RWPE1 (cell line): ENCODE measurements around the gene ENOX1.

Experiments used
- CTCF ChIA-PET: fragments of 350-600 bp; sonication (Branson Sonifier 250); formaldehyde crosslinking; extraction: SDS; loops from one replicate; lab custom pipeline; 2021; lab: Yijun Ruan, JAX
- POLR2A ChIA-PET: fragments of 400-600 bp; formaldehyde crosslinking; extraction: SDS; loops from one replicate; lab custom pipeline; 2020; ENCODE audit warnings: antibody characterized with exemption; ENCODE audit not compliant: low non-redundant PET; lab: Yijun Ruan, JAX
- DNase-seq: peaks from one replicate; pipeline ENCODE4 v3.0.0; 2012; ENCODE audit warnings: low spot score
- H3K27ac ChIP-seq: fragments of 450-650 bp; 2 replicates; pipeline ENCODE4 v1.5.1; 2017
- TF ChIP-seq, protein P1 (sequence below): fragments of 450-650 bp; conservative IDR thresholded peaks from 2 replicates; pipeline ENCODE4 v1.5.1; 2017; ENCODE audit warnings: low read depth, mild to moderate bottlenecking

Gene ENOX1

GRCh38 chr13:43375797-43376465 is 410.8 kb downstream of the ENOX1 start:
- no peak overlapping the region for H3K27ac ChIP-seq
- TF ChIP-seq, protein P1, sequence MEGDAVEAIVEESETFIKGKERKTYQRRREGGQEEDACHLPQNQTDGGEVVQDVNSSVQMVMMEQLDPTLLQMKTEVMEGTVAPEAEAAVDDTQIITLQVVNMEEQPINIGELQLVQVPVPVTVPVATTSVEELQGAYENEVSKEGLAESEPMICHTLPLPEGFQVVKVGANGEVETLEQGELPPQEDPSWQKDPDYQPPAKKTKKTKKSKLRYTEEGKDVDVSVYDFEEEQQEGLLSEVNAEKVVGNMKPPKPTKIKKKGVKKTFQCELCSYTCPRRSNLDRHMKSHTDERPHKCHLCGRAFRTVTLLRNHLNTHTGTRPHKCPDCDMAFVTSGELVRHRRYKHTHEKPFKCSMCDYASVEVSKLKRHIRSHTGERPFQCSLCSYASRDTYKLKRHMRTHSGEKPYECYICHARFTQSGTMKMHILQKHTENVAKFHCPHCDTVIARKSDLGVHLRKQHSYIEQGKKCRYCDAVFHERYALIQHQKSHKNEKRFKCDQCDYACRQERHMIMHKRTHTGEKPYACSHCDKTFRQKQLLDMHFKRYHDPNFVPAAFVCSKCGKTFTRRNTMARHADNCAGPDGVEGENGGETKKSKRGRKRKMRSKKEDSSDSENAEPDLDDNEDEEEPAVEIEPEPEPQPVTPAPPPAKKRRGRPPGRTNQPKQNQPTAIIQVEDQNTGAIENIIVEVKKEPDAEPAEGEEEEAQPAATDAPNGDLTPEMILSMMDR: no peak
- CTCF ChIA-PET: no interaction called here
- POLR2A ChIA-PET: no interaction called here
- no peak for DNase-seq

DNA sequence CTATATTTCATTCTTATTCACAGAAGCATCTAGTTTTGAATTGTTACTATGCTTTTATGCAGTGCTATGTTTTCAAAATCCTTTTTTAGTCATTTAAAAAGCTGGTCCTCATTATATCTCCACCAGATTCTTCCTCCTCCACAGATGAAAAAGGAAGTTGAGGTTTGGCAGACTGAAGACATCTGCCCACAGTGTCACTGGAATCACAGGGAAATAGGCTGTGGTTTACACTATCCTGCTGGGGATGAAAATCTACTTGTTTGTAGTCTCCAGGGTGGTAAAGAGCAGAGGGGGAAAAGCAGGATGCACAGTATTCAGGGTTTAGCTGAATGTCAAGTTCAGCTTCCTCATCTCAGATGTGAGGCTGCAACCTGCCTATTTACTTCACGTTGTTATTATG is 412.2 kb downstream of the ENOX1 start:
- no peak for DNase-seq
- H3K27ac ChIP-seq: no peak overlapping the region
- TF ChIP-seq, protein P1: no peak
- CTCF ChIA-PET: no interaction called here
- POLR2A ChIA-PET: no interaction called here

GRCh38 chr13:43373400-43373799 is 413.4 kb downstream of the ENOX1 start:
- ChIA-PET CTCF (no interaction called here), POLR2A (no interaction called here)
- DNase-seq: no peak
- H3K27ac ChIP-seq: no peak overlapping the region
- TF ChIP-seq, protein P1: no peak

DNA sequence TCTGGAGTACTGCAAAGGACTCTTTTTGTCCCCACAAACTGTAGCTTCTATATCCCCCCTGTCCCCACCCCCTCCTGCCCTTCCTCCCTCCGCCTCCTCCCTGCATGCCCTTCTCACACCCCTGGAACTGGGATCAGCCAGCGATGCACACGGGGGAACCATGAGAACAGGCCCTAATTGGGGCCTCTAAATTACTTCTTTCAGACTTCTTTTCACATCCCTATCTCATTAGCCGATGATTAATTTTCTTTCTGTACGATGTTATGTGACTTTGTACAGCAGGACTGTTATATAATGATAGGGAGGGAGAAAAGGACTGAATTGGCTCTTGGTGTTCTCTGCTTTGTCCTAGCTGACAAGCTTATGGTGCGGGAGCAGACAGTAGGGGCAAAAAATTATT is 415.9 kb downstream of the ENOX1 start:
- ChIA-PET POLR2A (no interaction called here), CTCF (interaction anchor here (0.7 kb wide), 1 partner anchor 47 kb away, joined by 3 read pairs; no protein-coding TSS in a partner anchor)
- TF ChIP-seq, protein P1: no peak
- H3K27ac ChIP-seq: no peak overlapping the region
- no peak for DNase-seq

DNA sequence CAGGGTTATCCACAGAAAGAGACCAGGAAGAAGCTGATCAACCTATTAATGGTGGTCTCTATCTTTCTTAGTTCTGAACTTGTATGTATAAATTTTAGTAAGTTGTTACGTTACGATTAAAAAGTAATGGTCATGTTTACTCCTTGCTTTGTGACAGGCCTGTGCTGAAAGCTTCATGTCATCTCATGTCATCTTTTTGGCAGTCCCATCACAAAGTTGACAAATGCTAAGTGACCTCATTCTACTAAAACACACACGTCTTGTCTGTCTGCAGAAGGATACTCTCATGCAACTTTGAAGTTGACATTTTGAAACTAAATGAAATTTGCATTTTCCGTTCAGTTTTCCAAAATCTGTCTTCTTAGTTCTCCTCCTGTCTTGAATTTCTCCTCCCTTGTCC is 417.5 kb downstream of the ENOX1 start:
- H3K27ac ChIP-seq: no peak overlapping the region
- ChIA-PET POLR2A (no interaction called here), CTCF (no interaction called here)
- no peak for DNase-seq
- TF ChIP-seq, protein P1: no peak

- no peak for DNase-seq
- TF ChIP-seq, protein P1: no peak
- no peak overlapping the region for H3K27ac ChIP-seq
- ChIA-PET POLR2A (no interaction called here), CTCF (interaction anchor here (0.6 kb wide), 1 partner anchor 164 kb away, joined by 4 read pairs; no protein-coding TSS in a partner anchor)
Observed at GRCh38 chr13:43368003-43368402, 418.8 kb downstream of the ENOX1 start.
